GM12865 (cell line): ENCODE data around the gene GLRX.

ENCODE experiments used
- DNase-seq: peaks from one replicate; pipeline ENCODE4 v3.0.0; 2010; ENCODE audit warnings: low read depth
- H3K4me3 ChIP-seq: 2 replicates; pipeline ENCODE4 v1.5.1; 2011; ENCODE audit warnings: mild to moderate bottlenecking, low read depth, low read length, control low read depth
- TF ChIP-seq, protein P1 (sequence below): IDR thresholded peaks from 2 replicates; pipeline ENCODE4 v1.5.1; 2011; ENCODE audit warnings: low read length, control low read depth, low read depth, inconsistent platforms; ENCODE audit not compliant: insufficient read depth; ENCODE audit errors: missing control alignments

Gene GLRX

DNA sequence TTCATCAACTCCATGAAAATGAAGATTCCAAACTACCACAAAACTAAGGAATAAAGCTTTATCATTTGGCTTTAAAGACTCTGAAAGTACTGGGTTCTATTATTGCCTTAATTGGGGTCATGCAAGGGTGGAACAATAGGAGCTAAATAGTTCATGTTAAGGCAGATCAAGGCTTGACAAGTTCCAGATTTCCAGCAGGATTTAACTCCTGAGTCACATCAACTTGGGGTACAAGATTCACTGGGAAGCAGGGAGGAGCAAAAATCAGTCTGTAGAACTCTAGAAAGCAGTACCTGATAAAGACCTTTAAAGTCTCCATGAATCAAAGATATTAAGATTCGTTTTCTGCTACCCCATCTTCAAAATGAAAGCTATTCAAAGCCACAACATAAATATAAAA lies 41.9 kb upstream of the GLRX start:
- no peak for DNase-seq
- TF ChIP-seq, protein P1, sequence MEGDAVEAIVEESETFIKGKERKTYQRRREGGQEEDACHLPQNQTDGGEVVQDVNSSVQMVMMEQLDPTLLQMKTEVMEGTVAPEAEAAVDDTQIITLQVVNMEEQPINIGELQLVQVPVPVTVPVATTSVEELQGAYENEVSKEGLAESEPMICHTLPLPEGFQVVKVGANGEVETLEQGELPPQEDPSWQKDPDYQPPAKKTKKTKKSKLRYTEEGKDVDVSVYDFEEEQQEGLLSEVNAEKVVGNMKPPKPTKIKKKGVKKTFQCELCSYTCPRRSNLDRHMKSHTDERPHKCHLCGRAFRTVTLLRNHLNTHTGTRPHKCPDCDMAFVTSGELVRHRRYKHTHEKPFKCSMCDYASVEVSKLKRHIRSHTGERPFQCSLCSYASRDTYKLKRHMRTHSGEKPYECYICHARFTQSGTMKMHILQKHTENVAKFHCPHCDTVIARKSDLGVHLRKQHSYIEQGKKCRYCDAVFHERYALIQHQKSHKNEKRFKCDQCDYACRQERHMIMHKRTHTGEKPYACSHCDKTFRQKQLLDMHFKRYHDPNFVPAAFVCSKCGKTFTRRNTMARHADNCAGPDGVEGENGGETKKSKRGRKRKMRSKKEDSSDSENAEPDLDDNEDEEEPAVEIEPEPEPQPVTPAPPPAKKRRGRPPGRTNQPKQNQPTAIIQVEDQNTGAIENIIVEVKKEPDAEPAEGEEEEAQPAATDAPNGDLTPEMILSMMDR, result no peak
- no peak overlapping the region for H3K4me3 ChIP-seq

DNA sequence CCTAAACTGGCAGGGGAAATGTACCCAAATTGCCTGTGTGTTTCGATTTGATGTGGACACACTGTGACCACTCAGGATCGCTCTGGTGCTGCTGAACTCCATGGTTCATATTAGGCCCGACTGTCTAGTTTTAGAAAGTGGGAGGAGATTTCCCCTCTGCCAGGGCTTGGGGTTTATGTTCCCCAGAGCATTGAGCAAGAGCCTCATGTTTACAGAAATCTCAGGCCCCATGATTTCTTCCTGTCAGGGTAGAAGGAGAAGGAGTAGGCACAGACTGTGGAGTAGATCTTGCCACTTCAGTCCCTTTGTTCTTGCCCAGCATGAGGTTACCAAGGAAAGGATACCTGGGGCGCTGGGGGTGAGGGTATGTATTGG lies 40.8 kb upstream of the GLRX start:
- TF ChIP-seq, protein P1, result no peak
- H3K4me3 ChIP-seq, result peak overlapping the region; percentile 3
- peak; percentile 58 for DNase-seq

DNA sequence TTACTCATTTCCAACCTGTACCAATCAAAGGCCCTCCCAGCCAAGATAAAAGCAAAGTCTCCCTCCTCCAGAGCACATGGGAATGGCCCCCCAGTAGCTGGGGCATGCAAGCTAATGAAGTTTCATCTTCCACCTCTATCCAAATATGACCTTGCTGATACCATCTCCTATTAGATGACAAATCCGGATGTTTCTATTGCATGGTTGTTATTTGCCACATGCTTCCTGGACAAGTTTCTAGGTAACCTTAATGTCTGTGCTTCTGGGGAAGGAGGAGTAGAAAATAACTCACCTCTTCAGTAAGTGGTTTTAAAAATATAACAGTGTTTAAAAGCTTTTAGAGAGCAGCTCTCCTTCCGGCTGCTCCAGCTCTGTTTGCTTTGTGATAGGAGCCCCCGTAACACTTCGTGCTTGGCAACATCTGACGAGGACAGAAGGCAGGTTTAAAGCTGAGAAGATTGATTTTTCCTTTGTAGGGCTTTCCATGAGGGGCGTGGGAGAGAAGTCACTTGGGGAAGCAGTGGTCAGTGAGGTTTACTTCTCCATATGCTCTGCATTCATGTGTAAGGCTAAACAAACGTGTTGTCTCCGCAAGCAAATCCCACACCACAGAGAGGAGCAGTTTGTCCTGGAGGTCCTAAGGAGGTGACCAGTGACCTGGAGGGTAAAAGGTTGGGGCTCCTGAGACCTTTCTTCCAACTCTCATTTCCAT lies 40.3 kb upstream of the GLRX start:
- TF ChIP-seq, protein P1, result no peak
- DNase-seq, result peak; percentile 32
- peak overlapping the region; percentile 3; the same call in 1 of the 2 replicates for H3K4me3 ChIP-seq

DNA sequence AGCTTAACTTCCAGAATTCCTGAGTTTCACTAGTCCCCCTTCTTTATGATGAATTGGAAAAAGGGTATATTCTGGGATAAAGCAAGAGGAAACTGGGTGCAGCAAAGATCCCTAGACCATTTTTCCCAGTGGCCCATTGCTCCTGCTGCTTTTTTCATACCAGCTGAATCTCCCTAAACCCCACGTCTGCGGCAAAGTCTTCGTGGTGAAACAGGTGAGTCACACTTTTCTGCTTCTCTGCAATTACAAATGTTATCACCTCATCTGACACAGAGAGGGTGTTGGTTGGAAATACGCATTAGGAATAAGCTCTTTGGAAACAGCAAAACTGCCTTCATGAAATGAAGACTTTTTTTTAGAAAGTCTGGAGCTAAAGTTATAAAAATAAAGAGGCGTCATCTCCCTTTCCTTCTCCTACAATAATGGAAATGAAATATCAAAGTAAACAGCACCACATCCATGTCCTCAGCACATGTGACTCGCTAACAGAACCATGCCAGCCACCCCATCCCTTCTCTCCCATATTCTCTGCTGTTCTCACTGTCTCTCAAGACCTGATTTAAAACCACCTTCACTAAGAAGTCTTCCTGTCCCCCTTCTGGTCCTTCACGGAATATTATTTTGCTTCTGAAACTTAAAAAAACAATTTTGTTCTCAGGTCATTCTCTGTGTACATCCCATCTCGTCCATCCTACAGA lies 39.5 kb upstream of the GLRX start:
- TF ChIP-seq, protein P1, result peak; percentile 6
- peak; percentile 36 for DNase-seq

GRCh38 chr5:95861221-95861863 lies 38.8 kb upstream of the GLRX start:
- DNase-seq, result peak; percentile 32
- no peak overlapping the region for H3K4me3 ChIP-seq
- TF ChIP-seq, protein P1, result no peak

More for the DNA sequence above, 39.5 kb upstream of the GLRX start:
- no peak overlapping the region for H3K4me3 ChIP-seq

DNA sequence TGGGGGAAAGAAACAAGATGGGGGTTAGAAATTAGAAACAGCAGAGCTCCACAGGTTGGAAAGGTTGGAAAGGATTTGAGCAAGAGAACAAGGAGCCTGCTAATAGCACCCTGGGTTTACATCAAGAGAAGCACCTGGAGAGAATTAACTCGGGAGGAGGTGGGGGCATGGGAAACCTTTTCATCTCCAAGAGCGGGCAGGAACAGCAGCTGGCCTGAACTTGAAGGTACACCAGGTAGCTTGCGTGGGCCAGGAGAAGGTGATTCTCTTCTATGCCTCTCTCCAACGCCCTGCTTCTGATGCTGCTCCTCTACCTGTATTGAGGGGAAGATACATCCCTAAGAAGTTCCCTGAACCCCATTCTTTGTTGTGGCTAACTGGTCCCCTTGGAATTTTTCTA lies 37.1 kb upstream of the GLRX start:
- TF ChIP-seq, protein P1, result no peak
- H3K4me3 ChIP-seq, result no peak overlapping the region
- no peak for DNase-seq
